Endothelial cell of umbilical vein (primary cell): ENCODE results near the gene TRIM16. TPM values are rescaled to one million over a fixed set of nuclear protein-coding genes. Genes with fewer than 3 reads are reported as not detected.

Experiments
- BruUV-seq: library from RNA; stranded (reverse); fragments of 400-500 nt; replicated peaks from 2 replicates; lab custom pipeline; 2021; lab: Mats Ljungman, UMichigan
- CTCF ChIA-PET: fragments of 300-600, 350-600 bp; sonication (Branson Sonifier 250); formaldehyde crosslinking; loops from one replicate; lab custom pipeline; 2021; ENCODE audit warnings: antibody characterized with exemption, inconsistent platforms; lab: Charles Lee
- POLR2A ChIA-PET: fragments of 300-600, 350-600 bp; sonication (Branson Sonifier 250); formaldehyde crosslinking; loops from one replicate; lab custom pipeline; 2021; ENCODE audit warnings: antibody characterized with exemption, inconsistent platforms; lab: Charles Lee
- DNase-seq: peaks from one replicate; pipeline ENCODE4 v3.0.0-alpha.2; 2011; ENCODE audit warnings: low read depth, low spot score
- FAIRE-seq: peaks from 2 replicates; lab custom pipeline; 2011; peaks lifted over from hg19 to GRCh38; lab: Jason Lieb, UNC
- H2AFZ ChIP-seq: 2 replicates; pipeline ENCODE4 v1.6.0; 2012; ENCODE audit warnings: low read depth, low read length, control low read depth, inconsistent platforms
- H3K27ac ChIP-seq: 2 replicates; pipeline ENCODE4 v1.5.1; 2011; ENCODE audit warnings: low read depth, mild to moderate bottlenecking, control low read depth, low read length, moderate library complexity; ENCODE audit not compliant: insufficient read depth
- H3K27me3 ChIP-seq, 2 experiments: 2 replicates each; pipeline versions ENCODE4 v1.6.0 to v1.6.1; 2011; ENCODE audit warnings: low read length in 2 of 2, mixed read lengths in 1 of 2; ENCODE audit not compliant: control insufficient read depth in 2 of 2, insufficient read depth in 2 of 2
- H3K36me3 ChIP-seq, 2 experiments: 2 replicates in 1 of 2; 3 replicates in 1 of 2; pipeline ENCODE4 v1.5.1; 2011; ENCODE audit warnings: low read length in 2 of 2, mild to moderate bottlenecking in 1 of 2, moderate library complexity in 1 of 2; ENCODE audit not compliant: control insufficient read depth in 2 of 2, insufficient read depth in 2 of 2; ENCODE audit errors: extremely low read depth in 1 of 2
- H3K4me1 ChIP-seq: 3 replicates; pipeline ENCODE4 v1.5.1; 2011; ENCODE audit warnings: mild to moderate bottlenecking, low read length; ENCODE audit not compliant: control insufficient read depth, insufficient read depth; ENCODE audit errors: extremely low read depth
- H3K4me2 ChIP-seq: 2 replicates; pipeline ENCODE4 v1.6.1; 2011; ENCODE audit warnings: low read length, control low read depth, mixed read lengths; ENCODE audit not compliant: insufficient read depth
- H3K4me3 ChIP-seq, 3 experiments: fragments of 200-600 bp in 1 of 3; sonication (generic), shearing (Covaris generic) in 1 of 3; replicated peaks in 1 of 3; 2 replicates each; pipeline ENCODE4 v1.5.1; 2011 to 2016; ENCODE audit warnings: control low read depth in 3 of 3, low read length in 3 of 3, mild to moderate bottlenecking in 2 of 3, inconsistent platforms in 1 of 3, low read depth in 1 of 3, moderate library complexity in 1 of 3; ENCODE audit not compliant: insufficient read depth in 1 of 3
- H3K79me2 ChIP-seq: 2 replicates; pipeline ENCODE4 v1.6.0; 2012; ENCODE audit warnings: low read length, inconsistent platforms; ENCODE audit not compliant: control insufficient read depth, insufficient read depth
- H3K9ac ChIP-seq: replicated peaks from 2 replicates; pipeline ENCODE3; 2011; ENCODE audit warnings: low read length, control low read depth; ENCODE audit not compliant: insufficient read depth; ENCODE audit errors: extremely low read depth
- H3K9me1 ChIP-seq: replicated peaks from 3 replicates; pipeline ENCODE4 v1.6.0; 2011; ENCODE audit warnings: mild to moderate bottlenecking, low read length; ENCODE audit not compliant: control insufficient read depth, insufficient read depth; ENCODE audit errors: extremely low read depth
- H3K9me3 ChIP-seq: replicated peaks from 2 replicates; pipeline ENCODE4 v1.5.1; 2012; ENCODE audit warnings: low read length, inconsistent platforms; ENCODE audit not compliant: control insufficient read depth, insufficient read depth
- H4K20me1 ChIP-seq: replicated peaks from 2 replicates; pipeline ENCODE3; 2011; ENCODE audit warnings: mild to moderate bottlenecking, low read length; ENCODE audit not compliant: control insufficient read depth, insufficient read depth; ENCODE audit errors: extremely low read depth
- EZH2 ChIP-seq: IDR thresholded peaks from 2 replicates; pipeline ENCODE4 v1.6.1; 2012; ENCODE audit warnings: borderline replicate concordance, low read depth, mild to moderate bottlenecking, moderate library complexity, low read length, inconsistent platforms; ENCODE audit not compliant: severe bottlenecking
- FOS ChIP-seq: IDR thresholded peaks from 2 replicates; pipeline ENCODE4 v1.6.1; 2011; ENCODE audit warnings: mild to moderate bottlenecking, low read length, moderate library complexity, borderline replicate concordance; ENCODE audit not compliant: insufficient read depth
- GATA2 ChIP-seq: IDR thresholded peaks from 2 replicates; pipeline ENCODE4 v1.7.0; 2011; ENCODE audit warnings: low read depth, mild to moderate bottlenecking, moderate library complexity, mixed read lengths, low read length; ENCODE audit not compliant: insufficient read length, insufficient read depth
- JUN ChIP-seq: IDR thresholded peaks from 2 replicates; pipeline ENCODE4 v1.6.1; 2011; ENCODE audit warnings: borderline replicate concordance, low read depth; ENCODE audit not compliant: insufficient read length, insufficient read depth
- MYC ChIP-seq: IDR thresholded peaks from one replicate; pipeline ENCODE4 v1.6.1; 2011; ENCODE audit warnings: mild to moderate bottlenecking, low read depth, low read length
- POLR2A ChIP-seq: IDR thresholded peaks from 2 replicates; pipeline ENCODE4 v1.6.1; 2012; ENCODE audit warnings: low read depth, mild to moderate bottlenecking, control low read depth, low read length
- POLR2AphosphoS5 ChIP-seq: IDR thresholded peaks from 2 replicates; pipeline ENCODE4 v1.6.1; 2012; ENCODE audit warnings: low read depth, mild to moderate bottlenecking, control low read depth, low read length, moderate library complexity; ENCODE audit not compliant: insufficient read depth
- dilution Hi-C: fragments of 300-500 bp; cut with MboI; formaldehyde crosslinking; loops from one replicate; pipeline ENCODE4 v1.15.0; 2019; ENCODE audit warnings: low sequenced_read_pairs; ENCODE audit not compliant: extremely low pct_ligation_motif_present
- intact Hi-C: fragments of 100-400 bp; cut with micrococcal nuclease; formaldehyde crosslinking; loops from one replicate; pipeline ENCODE4 v1.10.0; 2022
- polyA plus RNA-seq, 4 experiments: library from polyadenylated mRNA; depleted of rRNA in 3 of 4; stranded (reverse) in 3 of 4; unstranded in 1 of 4; fragments of >200 nt; gene quantifications; 2 replicates each; pipeline versions ENCODE4 v1.2.1 to v1.2.3, GENCODE V29; 2011 to 2012; ENCODE audit warnings: missing spikeins in 1 of 4
- total RNA-seq: library from RNA; stranded (reverse); gene quantifications from 2 replicates; pipeline ENCODE4 v1.2.3, GENCODE V29; 2021
- TF ChIP-seq, protein P1 (sequence below): IDR thresholded peaks from 2 replicates; pipeline ENCODE4 v1.6.1; 2011; ENCODE audit not compliant: insufficient read depth, insufficient read length
- TF ChIP-seq, protein P2 (sequence below), 2 donors: IDR thresholded peaks; 1 replicate in 1 of 2; 2 replicates in 1 of 2; pipeline ENCODE4 v1.5.1; 2011; ENCODE audit warnings: low read length in 2 of 2, mild to moderate bottlenecking in 2 of 2, moderate library complexity in 2 of 2, control low read depth in 1 of 2, inconsistent platforms in 1 of 2, low read depth in 1 of 2; ENCODE audit not compliant: insufficient read depth in 1 of 2; ENCODE audit errors: extremely low read depth in 1 of 2

The TRIM16 gene
- total and polyA plus RNA-seq, 2 donors (not counting 3 experiments of a cell fraction or from before 2014, with no cell fraction given), result 41.7 to 50.3 TPM

DNA sequence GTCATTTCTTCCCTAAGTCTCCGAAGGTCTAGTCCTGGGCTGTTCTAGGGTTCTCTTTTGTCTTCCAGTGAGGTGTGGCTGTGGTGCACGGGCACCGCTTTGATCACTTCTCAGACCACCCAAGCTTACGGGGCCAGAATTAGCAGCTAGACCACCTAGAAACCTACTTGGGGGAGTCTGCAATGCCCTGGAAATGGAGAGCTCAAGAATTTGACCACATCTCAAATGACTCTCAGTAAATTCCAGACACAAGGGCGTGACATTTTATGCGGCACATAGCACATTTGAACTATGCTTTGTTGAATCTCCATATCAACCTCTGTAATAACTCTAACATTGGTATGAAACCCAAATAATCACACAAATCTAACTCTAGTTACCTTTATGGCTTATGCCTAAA lies 24.9 kb downstream of the TRIM16 start:
- Histone ChIP-seq H2AFZ (no peak overlapping the region), H3K79me2 (no peaks in the 10 kb centered on the region), H3K27me3 (no peaks in the 10 kb centered on the region), H3K4me2 (no peak overlapping the region), H3K4me1 (peaks cover 13% of the 10 kb centered on the region), H4K20me1 (no peaks in the 10 kb centered on the region), H3K36me3 (no peaks in the 10 kb centered on the region), H3K9me3 (no peaks in the 10 kb centered on the region), H3K27ac (no peak overlapping the region), H3K4me3 (no peak overlapping the region), H3K9me1 (no peaks in the 10 kb centered on the region), H3K9ac (no peak overlapping the region)
- no peak for DNase-seq
- TF ChIP-seq, protein P1, sequence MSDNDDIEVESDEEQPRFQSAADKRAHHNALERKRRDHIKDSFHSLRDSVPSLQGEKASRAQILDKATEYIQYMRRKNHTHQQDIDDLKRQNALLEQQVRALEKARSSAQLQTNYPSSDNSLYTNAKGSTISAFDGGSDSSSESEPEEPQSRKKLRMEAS, result no peak
- no peak for TF ChIP-seq EZH2
- CTCF ChIA-PET, result no interaction called here
- intact Hi-C loops, result no loop called here
- dilution Hi-C loops, result no loop called here
- BruUV-seq, result no TSS peak
- no peak for FAIRE-seq
- POLR2A ChIA-PET, result no interaction called here

DNA sequence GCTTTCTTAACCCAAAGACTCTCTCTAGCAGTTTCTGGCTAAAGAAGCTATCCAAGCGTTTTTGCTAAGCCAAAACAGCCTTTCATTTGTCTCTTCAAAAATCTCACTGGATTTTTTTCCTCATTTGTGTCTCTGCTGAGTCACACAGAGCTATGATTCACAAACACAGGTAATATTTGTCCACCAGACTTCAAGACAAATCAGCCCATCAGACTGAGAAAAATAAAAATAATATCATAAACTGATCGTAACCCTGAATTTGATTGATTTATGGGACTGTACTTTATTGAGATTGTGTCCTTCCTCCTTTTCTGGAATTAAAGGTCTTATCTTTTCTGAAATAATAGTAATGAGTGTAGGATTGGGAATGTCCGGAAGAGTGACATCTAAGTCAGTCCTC lies 25.8 kb downstream of the TRIM16 start:
- Histone ChIP-seq H3K4me1 (peaks cover 13% of the 10 kb centered on the region), H3K27me3 (no peaks in the 10 kb centered on the region), H3K36me3 (no peaks in the 10 kb centered on the region), H3K79me2 (no peaks in the 10 kb centered on the region), H3K27ac (no peak overlapping the region), H3K9me3 (no peaks in the 10 kb centered on the region), H2AFZ (no peak overlapping the region), H3K4me3 (no peak overlapping the region), H3K9ac (no peak overlapping the region), H4K20me1 (no peaks in the 10 kb centered on the region), H3K9me1 (no peaks in the 10 kb centered on the region), H3K4me2 (no peak overlapping the region)
- dilution Hi-C loops (no loop called here), intact Hi-C loops (no loop called here)
- FAIRE-seq (no peak), DNase-seq (no peak)
- no TSS peak for BruUV-seq
- ChIA-PET CTCF (no interaction called here), POLR2A (no interaction called here)
- TF ChIP-seq FOS (no peak), MYC (no peak), EZH2 (no peak), POLR2AphosphoS5 (no peak), GATA2 (no peak), JUN (no peak), POLR2A (no peak)
- TF ChIP-seq, protein P2, sequence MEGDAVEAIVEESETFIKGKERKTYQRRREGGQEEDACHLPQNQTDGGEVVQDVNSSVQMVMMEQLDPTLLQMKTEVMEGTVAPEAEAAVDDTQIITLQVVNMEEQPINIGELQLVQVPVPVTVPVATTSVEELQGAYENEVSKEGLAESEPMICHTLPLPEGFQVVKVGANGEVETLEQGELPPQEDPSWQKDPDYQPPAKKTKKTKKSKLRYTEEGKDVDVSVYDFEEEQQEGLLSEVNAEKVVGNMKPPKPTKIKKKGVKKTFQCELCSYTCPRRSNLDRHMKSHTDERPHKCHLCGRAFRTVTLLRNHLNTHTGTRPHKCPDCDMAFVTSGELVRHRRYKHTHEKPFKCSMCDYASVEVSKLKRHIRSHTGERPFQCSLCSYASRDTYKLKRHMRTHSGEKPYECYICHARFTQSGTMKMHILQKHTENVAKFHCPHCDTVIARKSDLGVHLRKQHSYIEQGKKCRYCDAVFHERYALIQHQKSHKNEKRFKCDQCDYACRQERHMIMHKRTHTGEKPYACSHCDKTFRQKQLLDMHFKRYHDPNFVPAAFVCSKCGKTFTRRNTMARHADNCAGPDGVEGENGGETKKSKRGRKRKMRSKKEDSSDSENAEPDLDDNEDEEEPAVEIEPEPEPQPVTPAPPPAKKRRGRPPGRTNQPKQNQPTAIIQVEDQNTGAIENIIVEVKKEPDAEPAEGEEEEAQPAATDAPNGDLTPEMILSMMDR (IDR thresholded peaks at IDR 0.05; ENCODE audit: extremely low read depth in 1 of 2, insufficient read depth in 1 of 2, low read depth in 1 of 2, low read length in 2 of 2), result no peak
- TF ChIP-seq, protein P1, result no peak
